ENCODE measurements around the gene CCDC146. TPM values are rescaled to one million over a fixed set of nuclear protein-coding genes. Genes with fewer than 3 reads are reported as not detected.
A peak's percentile ranks its signal among the peaks of the same experiment; 100 is the strongest.

CCDC146 gene
- total RNA-seq, 4 donors from 2014 or later = 6.0 to 38.8 (median 24.5) TPM

GRCh38 chr7:77335581-77335980, 213.2 kb downstream of the CCDC146 start:
- Histone ChIP-seq H3K27ac (no peak overlapping the region), H3K4me1 (peaks cover 0 to 6% (median 3%) of the 10 kb centered on the region in 4 donors), H3K9me3 (no peaks in the 10 kb centered on the region), H3K27me3 (no peaks in the 10 kb centered on the region), H3K4me3 (no peak overlapping the region), H3K36me3 (no peaks in the 10 kb centered on the region)
- DNase-seq = no peak
- TF ChIP-seq, protein P1, sequence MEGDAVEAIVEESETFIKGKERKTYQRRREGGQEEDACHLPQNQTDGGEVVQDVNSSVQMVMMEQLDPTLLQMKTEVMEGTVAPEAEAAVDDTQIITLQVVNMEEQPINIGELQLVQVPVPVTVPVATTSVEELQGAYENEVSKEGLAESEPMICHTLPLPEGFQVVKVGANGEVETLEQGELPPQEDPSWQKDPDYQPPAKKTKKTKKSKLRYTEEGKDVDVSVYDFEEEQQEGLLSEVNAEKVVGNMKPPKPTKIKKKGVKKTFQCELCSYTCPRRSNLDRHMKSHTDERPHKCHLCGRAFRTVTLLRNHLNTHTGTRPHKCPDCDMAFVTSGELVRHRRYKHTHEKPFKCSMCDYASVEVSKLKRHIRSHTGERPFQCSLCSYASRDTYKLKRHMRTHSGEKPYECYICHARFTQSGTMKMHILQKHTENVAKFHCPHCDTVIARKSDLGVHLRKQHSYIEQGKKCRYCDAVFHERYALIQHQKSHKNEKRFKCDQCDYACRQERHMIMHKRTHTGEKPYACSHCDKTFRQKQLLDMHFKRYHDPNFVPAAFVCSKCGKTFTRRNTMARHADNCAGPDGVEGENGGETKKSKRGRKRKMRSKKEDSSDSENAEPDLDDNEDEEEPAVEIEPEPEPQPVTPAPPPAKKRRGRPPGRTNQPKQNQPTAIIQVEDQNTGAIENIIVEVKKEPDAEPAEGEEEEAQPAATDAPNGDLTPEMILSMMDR (IDR thresholded peaks at IDR 0.05) = no peak
- no peak for TF ChIP-seq POLR2A (IDR thresholded peaks at IDR 0.05)

DNA sequence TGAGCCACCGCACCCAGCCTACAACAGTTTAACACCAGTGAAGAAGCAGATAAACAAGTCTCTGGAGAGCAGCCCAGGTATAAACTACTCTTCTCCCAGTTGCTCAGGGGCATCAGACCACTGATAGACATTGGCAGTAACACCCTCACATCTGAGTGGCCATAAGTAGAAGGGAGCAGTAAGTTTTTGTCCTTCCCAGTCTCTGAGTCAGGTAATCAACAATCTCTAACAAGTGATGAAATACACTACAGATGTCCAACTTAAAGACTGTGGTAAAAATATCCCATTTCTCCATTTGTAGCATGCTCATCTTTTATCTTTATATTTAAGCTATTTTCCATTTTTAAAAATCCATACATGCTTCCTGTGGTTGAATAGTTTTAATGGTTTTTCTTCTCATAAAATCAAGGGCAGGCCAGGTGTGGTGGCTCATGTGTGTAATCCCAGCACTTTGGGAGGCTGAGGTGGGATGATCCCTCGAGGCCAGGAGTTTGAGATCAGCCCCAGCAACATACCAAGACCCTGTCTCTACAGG, 215.1 kb downstream of the CCDC146 start:
- H3K4me1 ChIP-seq = peaks cover 0 to 6% (median 3%) of the 10 kb centered on the region in 4 donors
- H3K4me3 ChIP-seq = no peak overlapping the region
- no peak for DNase-seq
- no peaks in the 10 kb centered on the region for H3K27me3 ChIP-seq
- H3K27ac ChIP-seq = peak overlapping the region in 1 of 4 donors; percentile 4
- H3K36me3 ChIP-seq = no peaks in the 10 kb centered on the region
- no peaks in the 10 kb centered on the region for H3K9me3 ChIP-seq
- TF ChIP-seq POLR2A (IDR thresholded peaks at IDR 0.05) = no peak
- TF ChIP-seq, protein P1 (IDR thresholded peaks at IDR 0.05) = no peak

GRCh38 chr7:77338260-77338659, 215.8 kb downstream of the CCDC146 start:
- Histone ChIP-seq H3K4me1 (peaks cover 0 to 6% (median 3%) of the 10 kb centered on the region in 4 donors), H3K36me3 (no peaks in the 10 kb centered on the region), H3K9me3 (no peaks in the 10 kb centered on the region), H3K4me3 (no peak overlapping the region), H3K27ac (peak overlapping the region in 2 of 4 donors; percentile 8 to 55), H3K27me3 (no peaks in the 10 kb centered on the region)
- no peak for DNase-seq
- TF ChIP-seq, protein P1 (IDR thresholded peaks at IDR 0.05) = no peak
- no peak for TF ChIP-seq POLR2A (IDR thresholded peaks at IDR 0.05)

DNA sequence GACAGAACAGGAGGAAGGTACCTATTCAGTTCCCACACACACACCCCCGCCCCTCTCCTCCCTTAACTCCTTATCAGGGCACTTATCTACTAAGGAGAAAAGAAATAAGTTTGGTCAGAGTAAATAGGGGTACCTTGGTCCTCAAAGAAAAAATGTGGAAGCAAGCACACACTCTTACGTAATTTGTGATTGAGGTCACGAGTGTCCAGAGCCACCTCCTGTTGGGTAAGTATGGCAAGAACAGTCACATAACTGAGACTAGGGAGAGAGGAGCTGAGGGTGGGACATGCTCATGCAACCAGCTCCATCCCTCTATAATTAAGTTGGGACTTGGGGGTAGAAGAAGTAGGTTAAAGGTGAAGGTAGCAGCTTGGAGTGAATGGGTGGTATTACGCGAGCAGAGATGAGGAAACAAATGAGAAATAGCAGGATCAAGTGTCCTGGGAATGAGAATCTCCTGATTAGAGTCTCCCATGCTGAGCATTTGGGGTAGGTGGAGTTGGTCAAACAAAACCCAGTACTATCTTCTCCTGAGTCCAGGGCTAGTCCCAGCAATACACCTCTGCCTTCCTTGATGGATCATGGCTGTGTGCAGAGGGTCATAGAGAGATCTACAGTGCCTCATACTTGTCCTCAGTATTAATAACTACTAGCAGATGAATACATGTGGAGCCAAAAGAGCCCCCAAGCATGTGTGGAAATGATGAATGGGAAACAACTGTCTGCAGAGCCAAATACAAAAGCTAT, 216.6 kb downstream of the CCDC146 start:
- Histone ChIP-seq H3K4me3 (no peak overlapping the region), H3K9me3 (no peaks in the 10 kb centered on the region), H3K27me3 (no peaks in the 10 kb centered on the region), H3K36me3 (no peaks in the 10 kb centered on the region), H3K4me1 (peaks cover 0 to 6% (median 3%) of the 10 kb centered on the region in 4 donors), H3K27ac (peak overlapping the region in 1 of 4 donors; percentile 55)
- no peak for DNase-seq
- TF ChIP-seq POLR2A (IDR thresholded peaks at IDR 0.05) = no peak

DNA sequence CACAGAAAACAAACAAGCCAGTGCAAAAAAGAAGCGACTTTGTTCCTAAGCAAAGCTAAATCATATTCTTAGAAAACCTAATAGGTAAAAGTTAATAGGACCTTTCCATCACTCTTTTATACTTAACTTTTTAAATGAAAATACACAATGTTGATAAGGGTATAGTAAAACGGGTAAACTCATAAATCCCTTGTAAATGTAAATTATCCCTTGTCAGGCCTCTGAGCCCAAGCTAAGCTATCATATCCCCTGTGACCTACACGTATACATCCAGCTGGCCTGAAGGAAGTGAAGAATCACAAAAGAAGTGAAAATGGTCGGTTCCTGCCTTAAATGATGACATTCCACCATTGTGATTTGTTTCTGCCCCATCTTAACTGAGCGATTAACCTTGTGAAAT, 217.3 kb downstream of the CCDC146 start:
- TF ChIP-seq, protein P1 (IDR thresholded peaks at IDR 0.05) = no peak
- no peak for TF ChIP-seq POLR2A (IDR thresholded peaks at IDR 0.05)
- H3K4me3 ChIP-seq = no peak overlapping the region
- peaks cover 0 to 6% (median 3%) of the 10 kb centered on the region in 4 donors for H3K4me1 ChIP-seq
- DNase-seq = no peak
- no peaks in the 10 kb centered on the region for H3K9me3 ChIP-seq
- no peak overlapping the region for H3K27ac ChIP-seq
- H3K36me3 ChIP-seq = no peaks in the 10 kb centered on the region
- H3K27me3 ChIP-seq = no peaks in the 10 kb centered on the region

Other genes starting within 250 kb of the CCDC146 start
- gene SPDYE17, start 90.3 kb upstream of the CCDC146 start, total RNA-seq = not detected
- gene SPDYE18, start 60.1 kb upstream of the CCDC146 start, total RNA-seq = 10 to 100 TPM in 1 of 4 donors, not detected in 3; 16.5 TPM
- gene FGL2, start 77.2 kb downstream of the CCDC146 start, total RNA-seq = 10 to 100 TPM; 16.1 to 27.2 (median 24.5) TPM